H1 (cell line): ENCODE measurements around the gene ANKDD1A. TPM values are rescaled to one million over a fixed set of nuclear protein-coding genes. Genes with fewer than 3 reads are reported as not detected.

Experiments
- CTCF ChIA-PET: fragments of 300-600 bp; sonication (Branson Sonifier 250); formaldehyde crosslinking; loops from one replicate; lab custom pipeline; 2021; ENCODE audit not compliant: partially characterized antibody; lab: Charles Lee
- POLR2A ChIA-PET: fragments of 300-600 bp; sonication (Branson Sonifier 250); formaldehyde crosslinking; loops from one replicate; lab custom pipeline; 2021; ENCODE audit warnings: inconsistent platforms; ENCODE audit not compliant: partially characterized antibody; lab: Charles Lee
- DNase-seq, 2 experiments: peaks; one replicate each; pipeline versions ENCODE4 v3.0.0 to v3.0.0-alpha.2; 2010 to 2022; ENCODE audit warnings: low spot score in 2 of 2, low read depth in 1 of 2, mixed read lengths in 1 of 2
- FAIRE-seq: peaks from 2 replicates; lab custom pipeline; 2011; peaks lifted over from hg19 to GRCh38; lab: Jason Lieb, UNC
- H2AFZ ChIP-seq: 2 replicates; pipeline ENCODE4 v1.8.1; 2012; ENCODE audit warnings: low read length, inconsistent platforms
- H2AK5ac ChIP-seq: 2 replicates; pipeline ENCODE4 v1.6.1; 2013; ENCODE audit warnings: low read depth, low read length
- H2BK120ac ChIP-seq: replicated peaks from 2 replicates; pipeline ENCODE3; 2013; ENCODE audit warnings: low read depth, low read length, inconsistent platforms
- H2BK12ac ChIP-seq: 2 replicates; pipeline ENCODE4 v1.6.1; 2013; ENCODE audit warnings: low read depth, low read length
- H2BK15ac ChIP-seq: 2 replicates; pipeline ENCODE4 v1.6.1; 2013; ENCODE audit warnings: low read length
- H2BK20ac ChIP-seq: 2 replicates; pipeline ENCODE4 v1.6.1; 2013; ENCODE audit warnings: low read length
- H2BK5ac ChIP-seq: 2 replicates; pipeline ENCODE4 v1.6.1; 2013; ENCODE audit warnings: low read depth, low read length
- H3K14ac ChIP-seq: 2 replicates; pipeline ENCODE4 v1.6.1; 2013; ENCODE audit warnings: inconsistent platforms; ENCODE audit not compliant: insufficient read length
- H3K18ac ChIP-seq: 2 replicates; pipeline ENCODE4 v1.6.1; 2013; ENCODE audit warnings: low read length; ENCODE audit errors: extremely low read depth
- H3K23ac ChIP-seq: 2 replicates; pipeline ENCODE4 v1.6.1; 2013; ENCODE audit warnings: inconsistent platforms; ENCODE audit not compliant: insufficient read length
- H3K23me2 ChIP-seq: 2 replicates; pipeline ENCODE4 v1.6.1; 2013; ENCODE audit warnings: low read depth, low read length
- H3K27ac ChIP-seq: 2 replicates; pipeline ENCODE4 v1.6.1; 2011; ENCODE audit warnings: low read depth, low read length, inconsistent platforms
- H3K27me3 ChIP-seq, 4 experiments: replicated peaks in 1 of 4; 1 replicate in 1 of 4; 2 replicates in 3 of 4; pipeline versions ENCODE4 v1.6.1 to v1.8.1; 2011 to 2013; ENCODE audit warnings: low read length in 3 of 4, mild to moderate bottlenecking in 3 of 4, inconsistent platforms in 2 of 4, mixed read lengths in 2 of 4, moderate library complexity in 1 of 4; ENCODE audit not compliant: control insufficient read depth in 3 of 4, insufficient read depth in 3 of 4; ENCODE audit errors: extremely low read depth in 1 of 4
- H3K36me3 ChIP-seq, 4 experiments: 2 replicates each; pipeline versions ENCODE4 v1.6.1 to v1.8.1; 2011 to 2013; ENCODE audit warnings: mild to moderate bottlenecking in 4 of 4, low read length in 3 of 4, moderate library complexity in 2 of 4, control low read depth in 1 of 4, inconsistent platforms in 1 of 4; ENCODE audit not compliant: insufficient read depth in 4 of 4, control insufficient read depth in 2 of 4
- H3K4ac ChIP-seq: replicated peaks from 2 replicates; pipeline ENCODE3; 2013; ENCODE audit warnings: low read length, low read depth, mixed read lengths, inconsistent platforms; ENCODE audit not compliant: insufficient read length
- H3K4me1 ChIP-seq, 4 experiments: replicated peaks in 1 of 4; 1 replicate in 1 of 4; 2 replicates in 3 of 4; pipeline versions ENCODE4 v1.6.1 to v1.8.1; 2011 to 2013; ENCODE audit warnings: low read length in 3 of 4, inconsistent platforms in 2 of 4, mixed read lengths in 1 of 4; ENCODE audit not compliant: insufficient read depth in 4 of 4, control insufficient read depth in 3 of 4
- H3K4me2 ChIP-seq, 2 experiments: 2 replicates each; pipeline versions ENCODE4 v1.6.1 to v1.8.1; 2011 to 2013; ENCODE audit warnings: low read depth in 2 of 2, low read length in 2 of 2, control low read depth in 1 of 2, inconsistent platforms in 1 of 2, mild to moderate bottlenecking in 1 of 2; ENCODE audit not compliant: insufficient read depth in 1 of 2
- H3K4me3 ChIP-seq, 4 experiments: fragments of 200-600, 300-600 bp in 1 of 4; sonication (generic), shearing (Covaris generic), sonication (Bioruptor Twin) in 1 of 4; 2 replicates each; pipeline versions ENCODE4 v1.5.1 to v1.8.1; 2011 to 2016; ENCODE audit warnings: low read length in 4 of 4, low read depth in 3 of 4, control low read depth in 2 of 4, inconsistent platforms in 2 of 4, mild to moderate bottlenecking in 2 of 4, mixed read lengths in 1 of 4, moderate library complexity in 1 of 4; ENCODE audit not compliant: insufficient read depth in 2 of 4; ENCODE audit errors: extremely low read depth in 1 of 4
- H3K56ac ChIP-seq: replicated peaks from 2 replicates; pipeline ENCODE3; 2013; ENCODE audit warnings: low read depth, mild to moderate bottlenecking, mixed read lengths, low read length, inconsistent platforms; ENCODE audit not compliant: insufficient read length
- H3K79me1 ChIP-seq: 2 replicates; pipeline ENCODE4 v1.6.1; 2013; ENCODE audit warnings: low read depth, low read length, control low read depth
- H3K79me2 ChIP-seq, 2 experiments: 2 replicates each; pipeline versions ENCODE4 v1.6.1 to v1.8.1; 2012 to 2013; ENCODE audit warnings: low read length in 2 of 2, mild to moderate bottlenecking in 2 of 2, inconsistent platforms in 1 of 2; ENCODE audit not compliant: insufficient read depth in 2 of 2, control insufficient read depth in 1 of 2
- H3K9ac ChIP-seq, 4 experiments: replicated peaks in 1 of 4; 1 replicate in 1 of 4; 2 replicates in 3 of 4; pipeline versions ENCODE4 v1.6.1 to v1.8.1; 2011 to 2013; ENCODE audit warnings: low read depth in 3 of 4, low read length in 3 of 4, control low read depth in 2 of 4, mild to moderate bottlenecking in 2 of 4, moderate library complexity in 2 of 4, inconsistent platforms in 1 of 4; ENCODE audit errors: extremely low read depth in 1 of 4
- H3K9me3 ChIP-seq, 2 experiments: 2 replicates each; pipeline versions ENCODE4 v1.6.1 to v1.8.1; 2012 to 2013; ENCODE audit warnings: mild to moderate bottlenecking in 2 of 2, moderate library complexity in 2 of 2, control low read depth in 1 of 2, inconsistent platforms in 1 of 2, low read depth in 1 of 2, low read length in 1 of 2, mixed read lengths in 1 of 2; ENCODE audit not compliant: insufficient read depth in 2 of 2
- H4K20me1 ChIP-seq, 2 experiments: replicated peaks in 1 of 2; 2 replicates each; pipeline versions ENCODE3 to v1.8.1; 2011 to 2013; ENCODE audit warnings: inconsistent platforms in 2 of 2, low read length in 2 of 2, mild to moderate bottlenecking in 1 of 2; ENCODE audit not compliant: insufficient read depth in 2 of 2, control insufficient read depth in 1 of 2
- H4K5ac ChIP-seq: 2 replicates; pipeline ENCODE4 v1.6.1; 2013; ENCODE audit warnings: low read length, low read depth, mixed read lengths, inconsistent platforms; ENCODE audit not compliant: insufficient read length
- H4K8ac ChIP-seq: 2 replicates; pipeline ENCODE4 v1.8.0; 2013; ENCODE audit warnings: mild to moderate bottlenecking, moderate library complexity, low read length, inconsistent platforms; ENCODE audit not compliant: insufficient read depth; ENCODE audit errors: extremely low read depth
- H4K91ac ChIP-seq: replicated peaks from 2 replicates; pipeline ENCODE3; 2013; ENCODE audit warnings: low read length, mixed read lengths, inconsistent platforms; ENCODE audit not compliant: insufficient read length
- CBX8 ChIP-seq: fragments of 300-800, 300-1000 bp; sonication (generic); IDR thresholded peaks from 2 replicates; pipeline ENCODE4 v1.7.1; 2016; ENCODE audit warnings: low read depth, low read length, borderline replicate concordance
- CREB1 ChIP-seq: IDR thresholded peaks from 2 replicates; pipeline ENCODE4 v1.6.1; 2012; ENCODE audit warnings: inconsistent platforms
- GABPA ChIP-seq: IDR thresholded peaks from 2 replicates; pipeline ENCODE4 v1.6.1; 2011; ENCODE audit warnings: mild to moderate bottlenecking, low read length, moderate library complexity, borderline replicate concordance; ENCODE audit not compliant: insufficient read depth
- RNF2 ChIP-seq: fragments of 200-900, 300-1000 bp; sonication (generic); IDR thresholded peaks from 2 replicates; pipeline ENCODE4 v1.7.1; 2016; ENCODE audit warnings: borderline replicate concordance, low read depth, mild to moderate bottlenecking, antibody characterized with exemption, low read length; ENCODE audit not compliant: poor library complexity, severe bottlenecking; ENCODE audit errors: missing control alignments
- SIN3A ChIP-seq, 2 experiments: IDR thresholded peaks in 1 of 2; conservative IDR thresholded peaks in 1 of 2; 2 replicates each; pipeline ENCODE4 v1.6.1; 2011 to 2012; ENCODE audit warnings: low read length in 2 of 2, improper control_type of control experiment in 1 of 2, low read depth in 1 of 2, mild to moderate bottlenecking in 1 of 2
- SUZ12 ChIP-seq: fragments of 200-600 bp; sonication (generic); IDR thresholded peaks from 2 replicates; pipeline ENCODE4 v1.6.1; 2012; ENCODE audit warnings: mild to moderate bottlenecking, inconsistent platforms, low read length, moderate library complexity, mixed read lengths
- TBP ChIP-seq: IDR thresholded peaks from 2 replicates; pipeline ENCODE4 v1.6.1; 2011; ENCODE audit warnings: low read depth, low read length, improper control_type of control experiment
- WGBS, 2 experiments: shearing (Covaris generic) in 1 of 2; methylation state at CpG; one replicate each; pipeline versions ENCODE4 v1.1.6 to v1.1.7; 2013 to 2015; ENCODE audit warnings: low lambda C conversion rate in 2 of 2, mixed read lengths in 2 of 2, inconsistent platforms in 1 of 2, low coverage in 1 of 2, missing lambda C conversion rate in 1 of 2; ENCODE audit not compliant: insufficient replicate concordance in 2 of 2, insufficient coverage in 1 of 2, insufficient read length in 1 of 2; ENCODE audit errors: extremely low coverage in 1 of 2, missing lambda C conversion rate in 1 of 2; 5-methylcytosine and 5-hydroxymethylcytosine counted together
- polyA plus RNA-seq, 7 experiments: library from polyadenylated mRNA; depleted of rRNA in 3 of 7; stranded (reverse) in 5 of 7; unstranded in 2 of 7; fragments of >200 nt in 5 of 7; fragments of 200-250 nt in 2 of 7; gene quantifications; 1 replicate in 5 of 7; 2 replicates in 1 of 7; 4 replicates in 1 of 7; pipeline versions ENCODE4 v1.2.1 to v1.2.3, GENCODE V29; 2011 to 2013; ENCODE audit warnings: missing spikeins in 2 of 7, mixed read lengths in 2 of 7
- total RNA-seq: library from RNA; stranded (reverse); fragmentation: NEBNext Ultra II Directional; extraction: Animal tissue kit (Norgen Biotek cat#: 25700); gene quantifications from 2 replicates; pipeline ENCODE4 v1.2.1, GENCODE V29; 2021

ANKDD1A gene
- total and polyA plus RNA-seq, 2 of the 8 experiments (the other 6 are each of a cell fraction or from before 2014, with no cell fraction given) = 4.1 to 5.0 TPM

DNA sequence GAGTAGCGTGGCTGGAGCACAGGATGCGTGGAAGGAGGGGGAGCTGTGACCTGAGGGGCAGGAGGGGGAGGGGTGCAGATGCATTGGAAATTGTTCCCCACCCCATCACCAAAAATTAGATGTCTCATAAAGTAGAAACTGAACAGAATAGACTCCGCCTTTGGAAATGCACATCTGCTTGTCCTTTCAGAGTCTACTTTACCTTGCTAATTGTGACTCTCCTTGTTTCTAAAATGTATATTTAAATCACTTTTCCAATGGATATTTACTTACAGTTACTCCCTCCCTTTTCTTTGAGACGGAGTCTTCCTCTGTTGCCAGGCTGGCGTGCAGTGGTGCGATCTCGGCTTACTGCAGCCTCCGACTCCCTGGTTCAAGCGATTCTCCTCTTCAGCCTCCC is 47.4 kb downstream of the ANKDD1A start:
- 86% methylated on average over 9 of the region's 9 CpGs; no CpG with 5 or more reads in 1 of the 2 experiments for WGBS, 2 experiments
- no peak for FAIRE-seq
- H2BK12ac ChIP-seq = no peak overlapping the region

More for the DNA sequence above, 47.4 kb downstream of the ANKDD1A start:
- Histone ChIP-seq H3K14ac (no peak overlapping the region), H3K23me2 (no peaks in the 10 kb centered on the region), H3K36me3 (peaks cover 12 to 53% (median 19%) of the 10 kb centered on the region in 4 experiments; a peak in 7 of 8 replicates), H2BK120ac (no peak overlapping the region), H3K4me2 (no peak overlapping the region), H4K91ac (no peak overlapping the region), H3K79me2 (no peaks in the 10 kb centered on the region), H2AFZ (no peak overlapping the region), H3K4me1 (no peaks in the 10 kb centered on the region), H3K4me3 (no peak overlapping the region), H2BK15ac (no peak overlapping the region), H3K79me1 (no peaks in the 10 kb centered on the region), H3K9me3 (no peaks in the 10 kb centered on the region), H4K8ac (no peak overlapping the region), H4K5ac (no peak overlapping the region), H3K9ac (no peak overlapping the region), H2BK5ac (no peak overlapping the region), H3K4ac (no peak overlapping the region), H3K23ac (no peak overlapping the region), H2AK5ac (no peak overlapping the region), H3K27ac (no peak overlapping the region), H4K20me1 (no peaks in the 10 kb centered on the region), H3K56ac (no peak overlapping the region), H2BK20ac (no peak overlapping the region), H3K27me3 (no peaks in the 10 kb centered on the region), H3K18ac (no peak overlapping the region)
- TF ChIP-seq RNF2 (no peak), SIN3A (conservative IDR thresholded peaks at IDR 0.05 in 1 of 2, IDR thresholded peaks at IDR 0.05 in 1 of 2; ENCODE audit: low read depth in 1 of 2, low read length in 2 of 2) (no peak), GABPA (no peak), CREB1 (no peak), TBP (no peak), CBX8 (no peak), SUZ12 (no peak)
- POLR2A ChIA-PET = no interaction called here
- CTCF ChIA-PET = no interaction called here
- DNase-seq = no peak
